GM12872 (cell line): ENCODE results near the gene SWAP70.

ENCODE experiments used
- CTCF ChIP-seq: IDR thresholded peaks from 3 replicates; pipeline ENCODE4 v1.5.1; 2011; ENCODE audit warnings: low read depth, mild to moderate bottlenecking, low read length, moderate library complexity; ENCODE audit not compliant: insufficient read depth

The SWAP70 gene

GRCh38 chr11:9665749-9666148 lies 1.9 kb downstream of the SWAP70 start:
- TF ChIP-seq CTCF: no peak

- no peak for TF ChIP-seq CTCF
Observed at GRCh38 chr11:9669954-9670353, 6.1 kb downstream of the SWAP70 start.

GRCh38 chr11:9672288-9672916 lies 8.5 kb downstream of the SWAP70 start:
- no peak for TF ChIP-seq CTCF

- no peak for TF ChIP-seq CTCF
Observed at GRCh38 chr11:9672918-9673317, 9.0 kb downstream of the SWAP70 start.

GRCh38 chr11:9675691-9676090 lies 11.8 kb downstream of the SWAP70 start:
- no peak for TF ChIP-seq CTCF

- no peak for TF ChIP-seq CTCF
Observed at GRCh38 chr11:9677951-9678350, 14.1 kb downstream of the SWAP70 start.

- no peak for TF ChIP-seq CTCF
Observed at GRCh38 chr11:9678576-9678975, 14.7 kb downstream of the SWAP70 start.
